HG02884 (cell line): ENCODE measurements around the gene SLC9A8.
"Not testable (repeated sequence)": the region's sequence is repeated elsewhere in the genome, so short reads cannot be mapped to it uniquely, and the experiment has no call there.

Experiments used
- ATAC-seq: cut with Tn5 transposase; IDR thresholded peaks from one replicate; pipeline ENCODE4 v1.9.1; 2021; ENCODE audit warnings: mild to moderate bottlenecking, moderate library complexity; ENCODE audit not compliant: unreplicated experiment

SLC9A8 gene

DNA sequence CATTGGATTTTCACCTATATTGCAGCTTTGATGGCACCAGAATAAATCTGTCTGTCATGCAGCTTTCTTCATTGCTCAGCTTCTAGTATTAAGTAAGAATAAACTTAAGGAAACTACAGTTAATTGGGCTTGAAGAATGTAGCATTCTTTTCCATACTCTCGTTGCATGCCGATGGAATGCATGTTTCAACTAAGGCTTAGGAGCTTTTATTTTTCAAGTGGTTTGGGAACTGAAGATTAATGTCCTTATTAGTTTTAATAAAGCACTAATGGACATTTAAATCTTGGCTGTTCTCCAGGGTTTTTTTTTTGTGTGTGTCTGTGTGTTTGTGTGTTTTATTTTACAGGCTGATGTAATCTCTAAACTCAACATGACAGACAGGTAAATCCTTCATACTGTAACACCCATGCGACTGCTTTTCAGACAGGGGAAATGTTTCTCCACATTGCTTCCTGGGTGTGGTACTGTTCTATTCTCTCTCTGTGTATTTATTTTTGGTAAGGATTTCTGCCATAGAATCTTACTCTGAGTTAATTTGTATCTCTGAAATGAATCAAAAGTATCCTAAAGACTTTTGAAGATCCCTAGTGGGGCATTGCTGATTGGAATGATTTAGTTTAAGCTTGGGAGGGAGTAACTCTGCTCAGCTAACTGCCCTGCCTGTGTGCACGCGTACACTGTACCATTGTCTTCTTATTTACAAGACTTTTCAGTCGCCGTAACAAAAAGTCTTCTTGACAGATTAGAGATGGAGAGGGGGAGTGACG is 38.0 kb downstream of the SLC9A8 start:
- ATAC-seq: no peak

GRCh38 chr20:49851231-49851705 is 38.6 kb downstream of the SLC9A8 start:
- no peak for ATAC-seq

GRCh38 chr20:49851991-49852390 is 39.4 kb downstream of the SLC9A8 start:
- ATAC-seq: no peak

- ATAC-seq: no peak
These were observed 40.0 kb downstream of the SLC9A8 start for GRCh38 chr20:49852522-49853080.

GRCh38 chr20:49853640-49854039 is 41.0 kb downstream of the SLC9A8 start:
- ATAC-seq: no peak

DNA sequence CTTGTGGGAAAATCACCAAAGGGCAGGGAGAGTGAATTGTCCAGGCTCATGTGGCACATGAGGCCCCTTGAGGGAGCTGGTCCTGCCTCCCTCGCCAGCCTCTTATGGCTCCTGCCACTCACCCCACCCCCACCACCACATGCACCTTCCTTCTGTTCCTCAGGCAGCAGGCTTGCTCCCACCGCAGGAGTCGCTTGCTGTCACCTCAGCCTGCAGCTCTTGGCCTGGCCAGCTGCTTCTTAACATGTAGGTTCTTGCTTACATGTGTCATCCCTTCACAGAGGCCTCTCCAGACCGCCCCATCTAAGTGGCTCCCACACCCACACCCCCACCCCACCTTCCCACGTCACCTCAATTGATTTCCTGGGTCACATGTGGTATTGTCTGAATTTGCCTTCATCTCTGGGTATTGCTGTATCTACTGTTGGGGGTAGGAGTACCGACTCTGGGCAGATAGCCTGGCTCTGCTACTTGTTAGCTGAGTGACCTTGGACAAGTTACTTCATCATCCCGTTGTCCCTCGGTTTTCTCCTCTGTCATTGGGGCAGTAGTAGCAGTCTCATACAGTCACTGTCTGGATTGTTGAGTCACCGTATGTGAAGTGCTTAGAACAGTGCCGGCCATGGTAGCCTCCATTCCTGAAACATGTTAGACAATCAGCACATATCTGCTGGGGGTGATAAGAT is 41.7 kb downstream of the SLC9A8 start:
- no peak for ATAC-seq

DNA sequence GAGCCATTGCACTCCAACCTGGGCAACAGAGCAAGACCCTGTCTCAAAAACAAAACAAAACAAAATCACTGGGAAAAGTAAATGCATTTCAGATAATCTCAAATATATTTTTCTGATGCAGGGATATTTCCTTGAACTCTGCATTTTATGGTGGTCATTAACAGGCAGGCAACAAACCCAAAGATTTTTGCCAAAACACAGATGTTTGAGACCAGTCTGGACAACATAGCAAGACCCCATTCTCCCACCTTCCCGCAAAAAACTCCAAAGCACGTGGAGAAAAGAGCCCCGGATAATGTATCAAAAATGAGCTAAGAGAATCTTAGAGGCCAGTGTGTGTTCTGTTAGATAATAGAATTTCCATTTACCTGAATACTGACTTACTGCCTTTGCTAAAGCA is 44.3 kb downstream of the SLC9A8 start:
- ATAC-seq: no peak

DNA sequence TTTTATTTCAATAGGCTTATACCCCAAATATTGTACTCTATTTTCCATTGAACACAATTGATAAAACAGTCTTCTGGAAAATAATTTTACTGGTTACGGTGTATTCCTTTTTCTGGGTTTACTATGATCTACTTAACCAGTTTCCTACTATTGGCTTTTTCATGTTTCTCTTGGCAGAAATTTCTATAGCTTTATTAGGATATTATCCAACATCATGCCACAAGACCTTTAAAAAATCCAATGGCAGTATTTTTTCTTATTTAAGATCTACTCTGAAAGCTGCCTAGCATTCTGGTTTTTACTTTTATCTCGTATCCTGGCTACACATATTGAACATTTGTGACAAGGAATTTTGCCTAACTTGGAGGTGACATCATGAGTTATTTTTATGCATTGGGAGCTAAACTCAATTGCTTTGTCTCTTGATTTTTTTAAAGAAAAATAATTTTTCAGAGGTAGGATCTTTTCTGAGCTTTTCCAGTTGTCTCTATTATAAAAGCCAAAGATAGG is 45.5 kb downstream of the SLC9A8 start:
- no peak for ATAC-seq

DNA sequence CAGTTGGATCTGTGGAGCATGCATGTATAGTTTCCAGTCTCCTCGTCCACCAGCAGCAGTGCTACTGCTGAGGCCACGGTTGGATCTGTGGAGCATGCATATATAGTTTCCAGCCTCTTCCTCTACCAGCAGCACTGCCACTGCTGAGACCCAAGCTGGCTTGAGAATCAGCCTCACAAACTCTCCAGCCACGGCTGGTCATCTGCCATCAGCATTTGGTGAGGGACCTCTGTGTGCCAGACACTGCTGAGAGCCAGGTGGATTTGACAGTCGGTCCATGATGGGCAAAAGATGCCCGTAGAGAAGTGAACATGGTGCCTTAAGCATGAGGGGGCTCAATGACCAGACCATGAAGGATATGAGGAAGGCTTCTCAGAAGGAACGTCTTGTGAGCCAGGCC is 46.4 kb downstream of the SLC9A8 start:
- no peak for ATAC-seq

DNA sequence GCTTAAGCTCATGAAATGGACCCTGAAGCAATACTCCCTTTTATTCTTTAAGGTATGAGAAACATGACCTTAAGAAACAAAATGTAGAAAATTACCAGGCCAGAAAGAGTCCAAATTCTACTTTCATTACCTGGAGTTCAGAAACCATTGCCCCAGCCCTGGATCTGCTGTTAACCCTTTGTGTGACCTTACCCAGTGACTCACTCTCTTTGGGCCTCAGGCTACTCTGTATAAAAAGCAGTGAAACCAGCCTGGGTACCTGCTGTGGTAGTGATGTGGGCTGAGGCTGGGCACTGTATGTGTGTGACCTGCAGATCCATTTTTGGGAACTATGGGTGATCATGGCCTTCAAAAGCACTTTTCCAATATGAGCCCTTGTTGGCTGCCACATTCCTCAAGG is 47.2 kb downstream of the SLC9A8 start:
- ATAC-seq: no peak

- not testable (repeated sequence) for ATAC-seq
These were observed 48.6 kb downstream of the SLC9A8 start for GRCh38 chr20:49861232-49861631.

- no peak for ATAC-seq
These were observed 50.1 kb downstream of the SLC9A8 start for GRCh38 chr20:49862607-49863200.

DNA sequence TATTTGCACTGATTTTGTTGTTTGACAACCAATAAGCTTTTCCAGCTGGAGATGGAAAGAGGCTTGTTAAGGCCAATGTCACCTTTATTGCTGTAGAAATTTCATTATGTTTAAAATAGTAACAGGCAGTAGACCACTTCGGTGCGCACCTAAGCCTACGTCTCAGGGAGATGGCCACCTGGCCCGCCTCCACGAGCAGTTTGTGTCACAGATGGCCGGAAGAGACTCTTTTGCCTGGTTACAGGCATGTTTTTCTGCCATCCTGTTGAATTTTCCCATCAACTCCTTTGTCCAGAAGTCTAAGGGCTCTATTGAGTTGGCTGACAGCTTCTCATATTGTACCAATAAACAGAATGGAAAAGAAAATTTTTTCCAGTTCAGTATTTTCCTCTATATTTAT is 51.0 kb downstream of the SLC9A8 start:
- ATAC-seq: no peak

GRCh38 chr20:49865559-49865958 is 52.9 kb downstream of the SLC9A8 start:
- ATAC-seq: no peak

GRCh38 chr20:49866051-49866450 is 53.4 kb downstream of the SLC9A8 start:
- no peak for ATAC-seq

DNA sequence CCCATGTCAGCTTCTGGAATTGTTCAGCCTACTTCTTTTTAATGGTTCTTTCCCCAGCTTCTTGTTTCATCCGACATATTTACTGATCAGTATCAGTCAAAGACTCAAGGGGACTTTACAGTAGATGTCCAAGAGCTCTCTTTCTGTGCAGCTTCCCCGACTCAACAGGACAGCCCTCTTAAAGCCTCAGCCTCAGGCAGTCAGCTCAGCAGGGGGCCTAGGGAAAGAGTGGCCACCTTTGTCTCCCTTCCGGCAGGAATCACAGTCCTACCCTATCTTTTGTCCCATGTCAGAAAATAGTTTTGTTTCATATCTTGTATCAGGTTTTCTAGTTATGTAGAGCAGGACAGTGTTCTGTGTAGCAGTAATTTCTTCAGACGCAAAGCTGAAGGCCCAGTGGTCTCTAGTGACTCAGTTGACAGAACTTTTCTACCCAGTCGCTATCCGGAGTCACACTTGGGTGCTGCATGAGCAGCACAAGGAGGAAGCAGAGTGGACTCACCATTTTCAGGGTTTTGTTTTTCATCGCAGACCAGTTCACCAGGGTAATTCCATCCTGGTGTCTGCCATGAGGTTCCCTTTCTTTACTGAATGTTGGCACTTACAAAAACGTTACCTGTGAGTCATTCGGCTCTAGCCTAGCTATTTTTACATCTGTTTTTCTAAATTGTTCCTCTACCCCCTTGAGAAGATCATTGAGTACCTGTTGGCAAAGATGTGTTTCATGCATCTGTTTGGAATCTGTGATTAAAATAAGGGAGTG is 55.0 kb downstream of the SLC9A8 start:
- ATAC-seq: no peak

DNA sequence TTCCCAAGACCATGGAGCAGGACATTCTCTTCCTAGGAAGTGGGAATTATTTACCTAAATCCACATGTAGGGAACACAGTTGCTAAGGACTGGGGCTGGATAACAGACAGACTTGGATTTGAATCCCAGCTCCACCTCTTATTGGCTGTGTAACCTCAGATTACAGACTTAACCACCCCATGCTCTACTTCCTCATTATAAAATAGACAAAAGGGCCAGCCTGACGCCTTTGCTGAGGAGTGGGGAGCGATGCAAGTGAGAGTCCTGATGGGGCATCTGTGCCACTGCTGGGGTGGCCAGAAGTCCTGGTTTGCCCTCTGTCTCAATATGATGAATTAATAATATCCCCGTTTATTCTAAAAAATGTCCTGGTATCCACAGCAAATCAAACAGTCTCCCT is 55.9 kb downstream of the SLC9A8 start:
- ATAC-seq: no peak

DNA sequence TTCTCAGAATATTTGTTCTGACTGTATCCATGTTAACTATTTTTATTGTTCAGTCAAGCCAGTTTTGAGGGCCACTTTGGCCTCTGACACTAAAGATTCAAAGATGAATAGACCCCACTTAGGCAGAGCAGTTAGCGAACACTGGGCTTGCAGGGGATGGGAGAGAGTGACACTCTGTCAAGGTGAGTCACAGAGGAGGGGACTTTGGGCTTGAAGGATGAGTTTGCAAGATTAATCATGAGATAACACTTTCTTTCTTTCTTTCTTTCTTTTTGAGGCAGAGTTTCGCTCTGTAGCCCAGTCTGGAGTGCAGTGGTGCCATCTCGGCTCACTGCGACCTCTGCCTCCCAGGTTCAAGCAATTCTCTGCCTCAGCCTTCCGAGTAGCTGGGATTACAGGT is 56.3 kb downstream of the SLC9A8 start:
- no peak for ATAC-seq

DNA sequence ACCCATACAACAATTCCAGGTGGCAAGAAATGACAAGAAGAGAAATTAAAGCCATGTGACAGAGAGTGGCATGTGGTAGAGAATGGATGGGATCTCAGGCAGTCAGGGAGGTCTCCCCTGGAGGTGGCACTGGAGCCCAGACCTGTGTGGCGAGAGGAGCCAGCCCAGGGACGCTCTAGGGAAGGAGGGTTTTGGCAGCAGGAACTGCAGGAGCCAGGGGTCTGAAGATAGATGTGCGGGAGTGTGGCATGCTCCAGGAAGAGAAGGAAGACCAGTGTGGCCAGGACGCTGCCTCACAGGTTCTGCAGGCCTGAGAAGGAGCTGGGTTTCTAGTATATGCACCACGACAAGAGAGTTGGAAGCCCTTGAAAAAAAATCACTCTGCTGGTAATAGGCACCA is 57.6 kb downstream of the SLC9A8 start:
- no peak for ATAC-seq

DNA sequence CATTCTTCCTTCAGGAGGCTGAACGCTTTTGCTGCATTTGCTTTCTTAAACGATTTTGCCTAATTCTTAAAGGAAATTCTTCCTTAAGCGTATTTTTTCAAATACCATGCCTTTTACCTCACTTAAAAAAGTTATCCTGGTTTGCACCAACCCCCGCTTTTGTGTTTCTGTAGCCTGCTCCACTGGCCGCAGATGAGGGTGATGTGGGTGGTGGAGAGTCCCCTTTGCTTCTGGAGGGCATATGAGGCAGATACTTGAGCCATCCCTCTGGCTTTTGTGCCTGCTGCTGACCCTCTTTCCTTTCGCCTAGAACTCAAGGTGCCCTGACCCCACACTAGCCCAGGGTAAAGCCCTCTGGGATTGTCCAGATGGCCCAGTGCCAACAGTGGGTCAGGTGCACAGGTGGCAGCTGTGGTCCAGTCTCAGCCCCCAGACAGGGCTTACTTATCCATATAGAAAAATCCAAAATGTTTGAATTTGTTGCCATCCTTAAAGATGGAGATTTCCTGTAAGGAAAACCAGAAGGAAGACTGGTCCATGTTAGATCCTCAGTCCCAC is 58.8 kb downstream of the SLC9A8 start:
- no peak for ATAC-seq
